PC-3 (cell line): ENCODE data around the gene ARRDC5. TPM values are rescaled to one million over a fixed set of nuclear protein-coding genes. Genes with fewer than 3 reads are reported as not detected.
"Not testable (repeated sequence)": the region's sequence is repeated elsewhere in the genome, so short reads cannot be mapped to it uniquely, and the experiment has no call there.

Source experiments
- ATAC-seq: fragments of 200-7000 bp; cut with Tn5 transposase; 2 replicates; pipeline ENCODE4 v1.9.1; 2020; ENCODE audit warnings: mild to moderate bottlenecking, moderate library complexity
- BruUV-seq: library from RNA; stranded (reverse); fragments of 400-500 nt; replicated peaks from 2 replicates; lab custom pipeline; 2021; lab: Mats Ljungman, UMichigan
- CTCF ChIA-PET: fragments of 300-600 bp; sonication (Branson Sonifier 250); formaldehyde crosslinking; loops from one replicate; lab custom pipeline; 2022; ENCODE audit warnings: antibody characterized with exemption; lab: Charles Lee
- POLR2A ChIA-PET: fragments of 300-600 bp; sonication (Branson Sonifier 250); formaldehyde crosslinking; loops from one replicate; lab custom pipeline; 2022; ENCODE audit warnings: antibody characterized with exemption; ENCODE audit not compliant: unreplicated experiment; lab: Charles Lee
- DNase-seq: peaks from one replicate; pipeline ENCODE4 v3.0.0-alpha.2; 2015
- H2AFZ ChIP-seq: fragments of 300-600 bp; sonication (generic); 2 replicates; pipeline ENCODE4 v1.6.0; 2016; ENCODE audit warnings: antibody characterized with exemption, low read length
- H3F3A ChIP-seq: fragments of 300-600 bp; sonication (generic); one replicate; pipeline ENCODE4 v1.6.0; 2017; ENCODE audit warnings: antibody characterized with exemption, low read length, control low read depth, mild to moderate bottlenecking; ENCODE audit not compliant: unreplicated experiment
- H3K27ac ChIP-seq: fragments of 300-600 bp; sonication (generic); 2 replicates; pipeline ENCODE4 v1.5.1; 2016; ENCODE audit warnings: mild to moderate bottlenecking, low read length
- H3K27me3 ChIP-seq: fragments of 300-600 bp; sonication (generic); 2 replicates; pipeline ENCODE4 v1.6.1; 2016; ENCODE audit warnings: low read length, mixed read lengths
- H3K36me3 ChIP-seq: fragments of 300-600 bp; sonication (generic); 2 replicates; pipeline ENCODE4 v1.6.1; 2016; ENCODE audit warnings: low read depth, mixed run types, low read length, mixed read lengths
- H3K4me1 ChIP-seq: fragments of 300-600 bp; sonication (generic); 2 replicates; pipeline ENCODE4 v1.5.1; 2016; ENCODE audit warnings: low read length; ENCODE audit not compliant: insufficient read depth
- H3K4me2 ChIP-seq: fragments of 300-600 bp; sonication (generic); 2 replicates; pipeline ENCODE4 v1.6.0; 2016; ENCODE audit warnings: low read length
- H3K4me3 ChIP-seq: fragments of 300-600 bp; sonication (generic); 2 replicates; pipeline ENCODE4 v1.5.1; 2016; ENCODE audit warnings: mild to moderate bottlenecking, low read length, mixed read lengths
- H3K79me2 ChIP-seq: fragments of 300-600 bp; sonication (generic); 2 replicates; pipeline ENCODE4 v1.6.1; 2017; ENCODE audit warnings: low read length, mixed read lengths
- H3K9ac ChIP-seq: fragments of 300-600 bp; sonication (generic); 2 replicates; pipeline ENCODE4 v1.6.0; 2016; ENCODE audit warnings: mild to moderate bottlenecking, low read length
- H3K9me2 ChIP-seq: fragments of 300-600 bp; sonication (generic); replicated peaks from 2 replicates; pipeline ENCODE4 v1.6.1; 2016; ENCODE audit warnings: mixed run types, low read length, mixed read lengths
- H3K9me3 ChIP-seq: fragments of 300-600 bp; sonication (generic); 2 replicates; pipeline ENCODE4 v1.6.1; 2016; ENCODE audit warnings: low read length, mixed read lengths
- H4K20me1 ChIP-seq: fragments of 300-600 bp; sonication (generic); 2 replicates; pipeline ENCODE4 v1.6.1; 2016; ENCODE audit warnings: low read length, mixed read lengths
- CTCF ChIP-seq: fragments of 300-600 bp; sonication (generic); conservative IDR thresholded peaks from 2 replicates; pipeline ENCODE4 v1.5.1; 2017; ENCODE audit warnings: antibody characterized with exemption, low read depth, mild to moderate bottlenecking, low read length
- EZH2 ChIP-seq: fragments of 300-600 bp; sonication (generic); IDR thresholded peaks from one replicate; pipeline ENCODE4 v1.6.1; 2017; ENCODE audit warnings: antibody characterized with exemption, mild to moderate bottlenecking, low read length; ENCODE audit not compliant: unreplicated experiment
- EZH2phosphoT487 ChIP-seq: fragments of 300-600 bp; sonication (generic); IDR thresholded peaks from 2 replicates; pipeline ENCODE4 v1.6.1; 2018; ENCODE audit warnings: mild to moderate bottlenecking, antibody characterized with exemption, low read length, borderline replicate concordance
- intact Hi-C: fragments of 100-400 bp; cut with micrococcal nuclease; formaldehyde crosslinking; loops from 2 replicates; pipeline ENCODE4 v1.9.0; 2023
- total RNA-seq: library from RNA; depleted of rRNA; stranded (reverse); fragments of >200 nt; gene quantifications from 2 replicates; pipeline ENCODE4 v1.2.3, GENCODE V29; 2014

ARRDC5 gene
- total RNA-seq, 1 experiment from 2014 or later, result not detected

DNA sequence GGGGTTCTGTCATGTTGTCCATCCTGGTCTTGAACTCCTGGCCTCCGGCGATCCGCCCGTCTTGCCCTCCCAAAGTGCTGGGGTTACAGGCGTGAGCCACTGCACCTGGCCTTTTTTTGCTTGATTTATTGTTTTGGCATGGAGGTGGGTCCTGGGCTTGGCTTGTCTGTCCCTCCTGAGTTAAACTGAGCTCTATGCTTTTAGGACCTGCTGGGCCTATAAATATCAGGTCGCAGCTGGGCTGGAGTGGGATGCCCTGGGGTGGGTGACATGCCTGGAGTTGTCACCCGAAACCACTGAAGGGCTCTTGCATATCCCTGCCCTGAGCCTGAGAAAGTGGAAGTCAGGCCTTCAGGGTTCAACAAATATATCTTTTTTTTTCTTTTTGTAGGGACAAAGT lies 5.5 kb downstream of the ARRDC5 start:
- no peak for ATAC-seq
- H3K9me2 ChIP-seq, result no peaks in the 10 kb centered on the region
- H4K20me1 ChIP-seq, result no peaks in the 10 kb centered on the region
- H3K27ac ChIP-seq, result no peak overlapping the region
- H3K4me1 ChIP-seq, result peaks cover 4% of the 10 kb centered on the region; the same call in 1 of the 2 replicates
- H3K79me2 ChIP-seq, result no peaks in the 10 kb centered on the region
- no peaks in the 10 kb centered on the region for H3K9me3 ChIP-seq
- TF ChIP-seq EZH2 (no peak), CTCF (no peak), EZH2phosphoT487 (no peak)
- ChIA-PET CTCF (no interaction called here), POLR2A (no interaction called here)
- H3K36me3 ChIP-seq, result no peaks in the 10 kb centered on the region
- H3K9ac ChIP-seq, result no peak overlapping the region
- H3K4me2 ChIP-seq, result no peak overlapping the region
- no peak for DNase-seq
- no peaks in the 10 kb centered on the region for H3F3A ChIP-seq
- no TSS peak for BruUV-seq
- intact Hi-C loops, result no loop called here
- no peaks in the 10 kb centered on the region for H3K27me3 ChIP-seq
- H3K4me3 ChIP-seq, result no peak overlapping the region
- no peak overlapping the region for H2AFZ ChIP-seq

DNA sequence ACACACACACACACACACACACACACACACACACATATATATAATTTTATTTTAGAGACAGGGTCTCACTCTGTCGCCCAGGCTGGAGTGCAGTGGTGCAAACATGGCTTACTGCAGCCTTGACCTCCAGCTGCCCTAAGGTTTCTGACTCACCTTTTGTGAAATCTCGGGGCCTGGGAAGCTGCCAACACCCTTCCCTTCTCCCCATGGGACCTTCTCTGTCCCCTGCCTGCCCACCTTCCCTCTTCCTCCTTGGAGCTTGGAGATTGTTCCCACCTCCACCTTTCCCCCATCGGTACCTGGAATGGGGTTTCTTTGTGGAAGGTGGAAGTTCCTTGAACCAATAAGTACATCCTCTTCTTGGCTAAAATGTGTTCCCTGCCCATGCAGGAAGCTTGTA lies 6.3 kb downstream of the ARRDC5 start:
- ChIA-PET CTCF (no interaction called here), POLR2A (no interaction called here)

GRCh38 chr19:4892962-4893361 lies 9.7 kb downstream of the ARRDC5 start:
- CTCF ChIA-PET, H3F3A ChIP-seq, H3K9me2 ChIP-seq, H3K9me3 ChIP-seq, DNase-seq, H4K20me1 ChIP-seq, H2AFZ ChIP-seq, POLR2A ChIA-PET, H3K36me3 ChIP-seq, H3K9ac ChIP-seq, H3K27ac ChIP-seq, H3K4me3 ChIP-seq, H3K4me2 ChIP-seq, H3K27me3 ChIP-seq, intact Hi-C loops, BruUV-seq, ATAC-seq, H3K79me2 ChIP-seq: not testable (repeated sequence)
- H3K4me1 ChIP-seq, result peaks cover 16% of the 10 kb centered on the region

More for the DNA sequence above, 6.3 kb downstream of the ARRDC5 start:
- Histone ChIP-seq H3K4me2 (0 out of 2 replicates have a peak overlapping the region, but pooled peaks have one; percentile 22), H3K27ac (no peak overlapping the region), H3K9ac (no peak overlapping the region), H3K9me2 (no peaks in the 10 kb centered on the region), H3F3A (no peaks in the 10 kb centered on the region), H2AFZ (no peak overlapping the region), H3K9me3 (no peaks in the 10 kb centered on the region), H3K36me3 (no peaks in the 10 kb centered on the region), H3K27me3 (no peaks in the 10 kb centered on the region), H4K20me1 (no peaks in the 10 kb centered on the region), H3K79me2 (no peaks in the 10 kb centered on the region), H3K4me1 (peaks cover 4% of the 10 kb centered on the region; the same call in 1 of the 2 replicates), H3K4me3 (no peak overlapping the region)
- BruUV-seq, result no TSS peak
- TF ChIP-seq CTCF, result no peak
- no peak for TF ChIP-seq EZH2phosphoT487
- no peak for TF ChIP-seq EZH2
- ATAC-seq (peak; percentile 35; the same call in 1 of the 2 replicates), DNase-seq (peak; percentile 66)
- intact Hi-C loops, result no loop called here
